Globus pallidus (tissue), 1 donor: ENCODE measurements around the gene ZDHHC1.
A peak's percentile ranks its signal among the peaks of the same experiment; 100 is the strongest.
"Not testable (repeated sequence)": the region's sequence is repeated elsewhere in the genome, so short reads cannot be mapped to it uniquely, and the experiment has no call there.

Experiments used
- DNase-seq: peaks from one replicate; pipeline ENCODE4 v3.0.0-alpha.2; 2015; ENCODE audit warnings: low spot score

ZDHHC1 gene

GRCh38 chr16:67430977-67431774, 14.9 kb upstream of the ZDHHC1 start, which contains the start of gene HSD11B2:
TSS of gene HSD11B2 (plus strand) at chr16:67431121. CDS start at chr16:67431249, 128 bp downstream.
- DNase-seq: peak; percentile 65

GRCh38 chr16:67430504-67430976, 14.3 kb upstream of the ZDHHC1 start:
- DNase-seq: no peak

GRCh38 chr16:67429799-67430503, 13.7 kb upstream of the ZDHHC1 start:
- DNase-seq: no peak

GRCh38 chr16:67429053-67429798, 12.9 kb upstream of the ZDHHC1 start:
- no peak for DNase-seq

GRCh38 chr16:67428146-67428731, 12.0 kb upstream of the ZDHHC1 start:
- DNase-seq: peak; percentile 41

GRCh38 chr16:67426950-67427349, 10.7 kb upstream of the ZDHHC1 start:
- no peak for DNase-seq

- DNase-seq: no peak
These were observed 9.7 kb upstream of the ZDHHC1 start for GRCh38 chr16:67426022-67426421.

GRCh38 chr16:67425580-67425979, 9.3 kb upstream of the ZDHHC1 start:
- no peak for DNase-seq

GRCh38 chr16:67425061-67425460, 8.8 kb upstream of the ZDHHC1 start:
- DNase-seq: no peak

GRCh38 chr16:67424261-67424615, 8.0 kb upstream of the ZDHHC1 start:
- DNase-seq: no peak

GRCh38 chr16:67423611-67424260, 7.5 kb upstream of the ZDHHC1 start:
- no peak for DNase-seq

GRCh38 chr16:67423015-67423414, 6.7 kb upstream of the ZDHHC1 start:
- DNase-seq: no peak

- no peak for DNase-seq
These were observed 4.8 kb upstream of the ZDHHC1 start for GRCh38 chr16:67421030-67421429.

GRCh38 chr16:67419931-67420330, 3.7 kb upstream of the ZDHHC1 start:
- DNase-seq: no peak

GRCh38 chr16:67419502-67419901, 3.2 kb upstream of the ZDHHC1 start:
- no peak for DNase-seq

- DNase-seq: no peak
These were observed 1.2 kb upstream of the ZDHHC1 start for GRCh38 chr16:67417333-67418061.

GRCh38 chr16:67415421-67415820, 856 bp downstream of the ZDHHC1 start:
- DNase-seq: not testable (repeated sequence)

- no peak for DNase-seq
These were observed 2.0 kb downstream of the ZDHHC1 start for GRCh38 chr16:67413978-67414911.

GRCh38 chr16:67412294-67412693, 4.0 kb downstream of the ZDHHC1 start:
- no peak for DNase-seq

- no peak for DNase-seq
These were observed 4.9 kb downstream of the ZDHHC1 start for GRCh38 chr16:67411339-67411738.
